Omental fat pad (tissue), 4 donors: ENCODE data around the gene TMEM220. TPM values are rescaled to one million over a fixed set of nuclear protein-coding genes. Genes with fewer than 3 reads are reported as not detected.
"Not testable (repeated sequence)": the region's sequence is repeated elsewhere in the genome, so short reads cannot be mapped to it uniquely, and the experiment has no call there.

Experiments used
- ATAC-seq: fragments of 150-250 bp; one replicate; pipeline ENCODE4 v1.9.1; 2016; ENCODE audit warnings: mild to moderate bottlenecking, moderate library complexity; ENCODE audit not compliant: low FRiP score
- DNase-seq: peaks from one replicate; pipeline ENCODE4 v3.0.0-alpha.2; 2019; ENCODE audit warnings: low spot score
- CTCF ChIP-seq, 3 donors: fragments of 450-650 bp; IDR thresholded peaks; one replicate each; pipeline ENCODE4 v1.5.1; 2016 to 2017; ENCODE audit warnings: antibody characterized with exemption in 3 of 3, mild to moderate bottlenecking in 3 of 3, moderate library complexity in 2 of 3
- total RNA-seq, 4 donors: library from RNA; depleted of rRNA; stranded (reverse); fragments of >200 nt; gene quantifications; one replicate each; pipeline ENCODE4 v1.1.0, GENCODE V29; 2016

The TMEM220 gene
- total RNA-seq, 4 donors from 2014 or later, result 7.8 to 17.4 (median 13.4) TPM

GRCh38 chr17:10735251-10735650 lies 5.4 kb upstream of the TMEM220 start:
- no peak for TF ChIP-seq CTCF (IDR thresholded peaks at IDR 0.05)
- DNase-seq (no peak), ATAC-seq (no peak)

DNA sequence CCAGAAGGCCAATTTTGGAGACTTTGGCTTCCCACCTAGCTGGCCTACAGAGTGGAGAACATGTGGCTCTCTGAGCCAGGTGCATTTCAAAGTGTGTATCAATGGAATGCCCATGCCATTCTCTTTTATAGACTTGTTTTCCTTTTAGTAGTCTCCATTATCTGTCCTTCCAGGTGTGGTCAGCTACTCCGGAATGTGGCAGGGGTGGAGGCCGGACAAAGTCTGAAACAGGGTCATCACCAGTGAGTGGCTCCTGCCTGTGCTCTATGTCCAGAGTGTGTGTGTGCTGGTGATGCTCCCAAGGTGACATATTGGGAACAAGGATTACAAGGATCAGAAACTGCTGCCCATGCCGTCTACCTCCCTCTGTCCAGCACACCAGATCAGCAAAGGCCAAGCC lies 3.8 kb upstream of the TMEM220 start:
- ATAC-seq (no peak), DNase-seq (no peak)
- TF ChIP-seq CTCF (IDR thresholded peaks at IDR 0.05), result no peak

- ATAC-seq, DNase-seq: not testable (repeated sequence)
These were observed 2.3 kb upstream of the TMEM220 start for GRCh38 chr17:10732121-10732520.

DNA sequence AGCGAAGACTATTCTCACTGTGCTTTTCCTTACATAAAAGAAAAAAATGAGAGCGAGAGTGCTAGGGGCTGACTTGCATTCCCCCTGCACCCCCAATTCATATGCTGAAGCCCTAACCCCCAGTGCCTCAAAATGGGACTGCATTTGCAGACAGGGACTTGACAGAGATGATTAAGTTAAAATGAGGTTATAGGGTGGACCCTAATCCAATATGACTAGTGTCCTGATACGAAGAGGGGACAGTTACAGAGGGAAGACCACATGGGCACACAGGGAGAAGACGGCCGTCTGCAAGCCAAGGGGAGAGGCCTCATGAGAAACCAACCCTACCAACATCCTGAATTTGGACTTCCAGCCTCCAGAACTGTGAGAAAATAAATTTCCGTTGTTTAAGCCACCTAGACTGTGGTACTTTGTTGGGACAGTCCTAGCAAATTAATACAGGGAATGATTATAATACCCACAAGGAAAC lies 1.6 kb upstream of the TMEM220 start:
- no peak for TF ChIP-seq CTCF (IDR thresholded peaks at IDR 0.05)
- ATAC-seq (no peak), DNase-seq (no peak)

DNA sequence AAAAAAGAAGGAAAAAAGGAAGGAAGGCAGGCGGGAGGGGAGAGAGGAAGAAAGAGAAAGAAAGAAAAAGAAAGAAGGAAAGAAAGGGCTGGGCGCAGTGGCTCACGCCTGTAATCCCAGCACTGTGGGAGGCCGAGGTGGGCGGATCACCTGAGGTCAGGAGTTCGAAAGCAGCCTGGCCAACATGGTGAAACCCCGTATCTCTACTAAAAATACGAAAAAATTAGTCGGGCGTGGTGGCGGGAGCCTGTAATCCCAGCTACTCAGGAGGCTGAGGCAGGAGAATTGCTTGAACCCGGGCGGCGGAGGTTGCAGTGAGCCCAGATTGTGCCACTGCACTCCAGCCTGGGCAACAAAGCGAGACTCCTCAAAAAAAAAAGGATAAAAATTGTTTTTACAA lies 424 bp upstream of the TMEM220 start:
- DNase-seq, ATAC-seq: not testable (repeated sequence)

- TF ChIP-seq CTCF (IDR thresholded peaks at IDR 0.05), result no peak
- ATAC-seq, result no peak
- no peak for DNase-seq
These were observed 1.4 kb downstream of the TMEM220 start for GRCh38 chr17:10728331-10728892.

DNA sequence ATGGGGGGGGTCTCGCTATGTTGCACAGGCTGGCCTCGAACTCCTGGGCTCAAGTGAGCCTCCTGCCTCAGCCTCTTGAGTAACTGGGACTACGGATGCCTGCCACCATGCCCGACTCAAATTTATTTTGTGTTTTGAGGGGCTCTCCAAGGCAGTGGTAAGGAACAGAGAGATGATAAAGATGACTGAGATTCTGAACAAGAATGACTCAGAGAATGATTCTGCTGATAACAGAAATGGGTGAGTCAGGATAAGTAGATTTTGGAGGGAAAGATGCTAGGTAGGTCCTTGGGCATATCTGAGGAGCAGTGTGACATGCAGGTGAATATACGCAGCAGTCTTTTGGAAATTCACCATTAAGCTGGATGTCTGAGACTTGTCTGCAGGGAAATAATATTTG lies 2.6 kb downstream of the TMEM220 start:
- no peak for TF ChIP-seq CTCF (IDR thresholded peaks at IDR 0.05)
- no peak for ATAC-seq
- DNase-seq, result no peak

DNA sequence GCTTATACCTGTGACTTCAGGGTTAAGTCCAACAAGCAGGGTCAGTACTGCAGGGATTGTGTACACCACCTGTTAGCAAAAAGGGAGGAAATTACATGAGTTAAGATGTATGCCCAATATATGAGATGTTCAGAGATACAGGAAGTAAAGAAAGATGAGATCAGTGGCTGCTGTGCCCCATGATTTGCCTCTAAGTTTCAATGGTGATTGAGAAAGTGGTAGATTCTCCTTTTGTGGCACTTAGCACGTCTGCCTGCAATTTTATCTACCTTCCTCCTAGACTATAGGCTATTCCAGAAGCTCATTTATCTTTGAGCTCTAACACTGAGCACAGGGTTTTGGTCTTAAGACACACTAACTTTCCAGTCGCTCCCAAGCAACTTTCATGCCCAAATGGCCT lies 3.6 kb downstream of the TMEM220 start:
- DNase-seq (no peak), ATAC-seq (no peak)
- no peak for TF ChIP-seq CTCF (IDR thresholded peaks at IDR 0.05)
